WTC11 (cell line): ENCODE measurements around the gene ZNF91. TPM values are rescaled to one million over a fixed set of nuclear protein-coding genes. Genes with fewer than 3 reads are reported as not detected.

Experiments used
- ATAC-seq: fragments of 200-7000 bp; cut with Tn5 transposase; 2 replicates; pipeline ENCODE4 v1.10.0; 2021; ENCODE audit warnings: mild to moderate bottlenecking, moderate library complexity
- CTCF ChIA-PET: fragments of 300-600 bp; sonication (Branson Sonifier 250); formaldehyde crosslinking; loops from one replicate; lab custom pipeline; 2021; ENCODE audit warnings: antibody characterized with exemption; lab: Charles Lee
- POLR2A ChIA-PET: fragments of 350-600 bp; sonication (Branson Sonifier 250); formaldehyde crosslinking; loops from one replicate; lab custom pipeline; 2021; ENCODE audit warnings: antibody characterized with exemption; lab: Charles Lee
- DNase-seq: peaks from one replicate; pipeline ENCODE4 v3.0.0; 2021; ENCODE audit warnings: low spot score
- H3K27ac Mint-ChIP-seq: 2 replicates; pipeline ENCODE4 v1.8.0; 2021; ENCODE audit warnings: mixed read lengths
- H3K27me3 Mint-ChIP-seq: 2 replicates; pipeline ENCODE4 v1.8.0; 2021; ENCODE audit warnings: low read depth, mild to moderate bottlenecking, moderate library complexity, mixed read lengths
- H3K36me3 Mint-ChIP-seq: 2 replicates; pipeline ENCODE4 v1.8.0; 2021; ENCODE audit warnings: mixed read lengths
- H3K4me1 Mint-ChIP-seq: 2 replicates; pipeline ENCODE4 v1.8.0; 2022; ENCODE audit warnings: mixed read lengths
- H3K4me3 Mint-ChIP-seq: 2 replicates; pipeline ENCODE4 v1.8.0; 2021; ENCODE audit warnings: mild to moderate bottlenecking, moderate library complexity, mixed read lengths
- H3K9me3 Mint-ChIP-seq: 2 replicates; pipeline ENCODE4 v1.8.0; 2021; ENCODE audit warnings: mixed read lengths
- ATF3 ChIP-seq: sonication (generic); formaldehyde crosslinking; conservative IDR thresholded peaks from 2 replicates; pipeline ENCODE4 v1.8.1; 2022; ENCODE audit warnings: mild to moderate bottlenecking, missing genetic modification reagents
- ATF6 ChIP-seq: sonication (generic); formaldehyde crosslinking; IDR thresholded peaks from 2 replicates; pipeline ENCODE4 v1.8.1; 2023; ENCODE audit warnings: mild to moderate bottlenecking, missing genetic modification reagents
- HMGXB4 ChIP-seq: sonication (generic); formaldehyde crosslinking; IDR thresholded peaks from 2 replicates; pipeline ENCODE4 v1.8.1; 2023; ENCODE audit warnings: mild to moderate bottlenecking, moderate library complexity, missing genetic modification reagents
- JAZF1 ChIP-seq: fragments of 250-450 bp; sonication (Bioruptor Pico); IDR thresholded peaks from 2 replicates; pipeline ENCODE4 v1.9.0; 2021; ENCODE audit warnings: moderate library complexity, mild to moderate bottlenecking, inconsistent platforms
- KAT7 ChIP-seq: sonication (generic); formaldehyde crosslinking; IDR thresholded peaks from 2 replicates; pipeline ENCODE4 v1.8.1; 2023; ENCODE audit warnings: missing genetic modification reagents, mild to moderate bottlenecking, borderline replicate concordance
- NFATC4 ChIP-seq: fragments of 250-450 bp; sonication (Bioruptor Pico); IDR thresholded peaks from 2 replicates; pipeline ENCODE4 v1.9.0; 2021; ENCODE audit warnings: mild to moderate bottlenecking
- NR2C2 ChIP-seq: sonication (generic); formaldehyde crosslinking; IDR thresholded peaks from 2 replicates; pipeline ENCODE4 v1.8.0; 2022; ENCODE audit warnings: mild to moderate bottlenecking, missing genetic modification reagents
- PREB ChIP-seq: sonication (generic); formaldehyde crosslinking; IDR thresholded peaks from 2 replicates; pipeline ENCODE4 v1.8.1; 2022; ENCODE audit warnings: mild to moderate bottlenecking, missing genetic modification reagents, moderate library complexity, borderline replicate concordance
- PRRX2 ChIP-seq: fragments of 250-450 bp; sonication (Bioruptor Pico); IDR thresholded peaks from 2 replicates; pipeline ENCODE4 v1.8.0; 2021; ENCODE audit warnings: mild to moderate bottlenecking
- SOX15 ChIP-seq: fragments of 250-450 bp; sonication (Bioruptor Pico); IDR thresholded peaks from 2 replicates; pipeline ENCODE4 v1.9.0; 2021; ENCODE audit warnings: mild to moderate bottlenecking
- ZBTB21 ChIP-seq: sonication (generic); formaldehyde crosslinking; IDR thresholded peaks from 2 replicates; pipeline ENCODE4 v1.8.1; 2023; ENCODE audit warnings: mild to moderate bottlenecking, missing genetic modification reagents, borderline replicate concordance
- ZNF121 ChIP-seq: sonication (generic); formaldehyde crosslinking; IDR thresholded peaks from 2 replicates; pipeline ENCODE4 v1.8.0; 2023; ENCODE audit warnings: missing genetic modification reagents
- ZNF232 ChIP-seq: sonication (generic); formaldehyde crosslinking; IDR thresholded peaks from 2 replicates; pipeline ENCODE4 v1.8.0; 2022; ENCODE audit warnings: mild to moderate bottlenecking, missing genetic modification reagents
- ZNF317 ChIP-seq: sonication (generic); formaldehyde crosslinking; IDR thresholded peaks from 2 replicates; pipeline ENCODE4 v1.8.1; 2023; ENCODE audit warnings: low read depth, mild to moderate bottlenecking, moderate library complexity, missing genetic modification reagents, borderline replicate concordance
- ZNF512 ChIP-seq: sonication (generic); formaldehyde crosslinking; IDR thresholded peaks from 2 replicates; pipeline ENCODE4 v1.8.1; 2022; ENCODE audit warnings: missing genetic modification reagents, borderline replicate concordance
- total RNA-seq: library from RNA; stranded (reverse); gene quantifications from 3 replicates; pipeline ENCODE4 v1.2.3, GENCODE V29; 2021
- TF ChIP-seq, protein P1 (sequence below): sonication (generic); formaldehyde crosslinking; IDR thresholded peaks from 2 replicates; pipeline ENCODE4 v1.8.1; 2022; ENCODE audit warnings: low read depth, mild to moderate bottlenecking, moderate library complexity, missing genetic modification reagents, borderline replicate concordance
- TF ChIP-seq, protein P2 (sequence below): fragments of 250-450 bp; sonication (Bioruptor Pico); IDR thresholded peaks from 2 replicates; pipeline ENCODE4 v1.9.0; 2021; ENCODE audit warnings: mild to moderate bottlenecking

The ZNF91 gene
- total RNA-seq, 1 experiment from 2014 or later = 40.3 TPM

GRCh38 chr19:23384858-23385257 lies 10.4 kb downstream of the ZNF91 start:
- peak overlapping the region; percentile 75 for H3K27ac Mint-ChIP-seq
- peaks cover 11% of the 10 kb centered on the region; the same call in 1 of the 2 replicates for H3K9me3 Mint-ChIP-seq
- peaks cover 13% of the 10 kb centered on the region for H3K4me1 Mint-ChIP-seq
- DNase-seq (no peak), ATAC-seq (no peak)
- TF ChIP-seq PRRX2 (CRISPR knock-in tag) = no peak
- TF ChIP-seq ZNF121 = no peak
- TF ChIP-seq ZNF317 = no peak
- TF ChIP-seq ZNF512 = no peak
- TF ChIP-seq ATF3 = no peak
- TF ChIP-seq NR2C2 (CRISPR knock-in tag) = no peak
- TF ChIP-seq SOX15 (CRISPR knock-in tag) = no peak
- TF ChIP-seq ZBTB21 (CRISPR knock-in tag) = no peak
- no peak for TF ChIP-seq KAT7 (CRISPR knock-in tag)
- no peak for TF ChIP-seq ATF6 (CRISPR knock-in tag)
- no peak for TF ChIP-seq PREB
- TF ChIP-seq HMGXB4 (CRISPR knock-in tag) = no peak
- TF ChIP-seq, protein P1, sequence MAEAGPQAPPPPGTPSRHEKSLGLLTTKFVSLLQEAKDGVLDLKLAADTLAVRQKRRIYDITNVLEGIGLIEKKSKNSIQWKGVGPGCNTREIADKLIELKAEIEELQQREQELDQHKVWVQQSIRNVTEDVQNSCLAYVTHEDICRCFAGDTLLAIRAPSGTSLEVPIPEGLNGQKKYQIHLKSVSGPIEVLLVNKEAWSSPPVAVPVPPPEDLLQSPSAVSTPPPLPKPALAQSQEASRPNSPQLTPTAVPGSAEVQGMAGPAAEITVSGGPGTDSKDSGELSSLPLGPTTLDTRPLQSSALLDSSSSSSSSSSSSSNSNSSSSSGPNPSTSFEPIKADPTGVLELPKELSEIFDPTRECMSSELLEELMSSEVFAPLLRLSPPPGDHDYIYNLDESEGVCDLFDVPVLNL (CRISPR knock-in tag) = no peak
- TF ChIP-seq JAZF1 (CRISPR knock-in tag) = no peak
- TF ChIP-seq, protein P2, sequence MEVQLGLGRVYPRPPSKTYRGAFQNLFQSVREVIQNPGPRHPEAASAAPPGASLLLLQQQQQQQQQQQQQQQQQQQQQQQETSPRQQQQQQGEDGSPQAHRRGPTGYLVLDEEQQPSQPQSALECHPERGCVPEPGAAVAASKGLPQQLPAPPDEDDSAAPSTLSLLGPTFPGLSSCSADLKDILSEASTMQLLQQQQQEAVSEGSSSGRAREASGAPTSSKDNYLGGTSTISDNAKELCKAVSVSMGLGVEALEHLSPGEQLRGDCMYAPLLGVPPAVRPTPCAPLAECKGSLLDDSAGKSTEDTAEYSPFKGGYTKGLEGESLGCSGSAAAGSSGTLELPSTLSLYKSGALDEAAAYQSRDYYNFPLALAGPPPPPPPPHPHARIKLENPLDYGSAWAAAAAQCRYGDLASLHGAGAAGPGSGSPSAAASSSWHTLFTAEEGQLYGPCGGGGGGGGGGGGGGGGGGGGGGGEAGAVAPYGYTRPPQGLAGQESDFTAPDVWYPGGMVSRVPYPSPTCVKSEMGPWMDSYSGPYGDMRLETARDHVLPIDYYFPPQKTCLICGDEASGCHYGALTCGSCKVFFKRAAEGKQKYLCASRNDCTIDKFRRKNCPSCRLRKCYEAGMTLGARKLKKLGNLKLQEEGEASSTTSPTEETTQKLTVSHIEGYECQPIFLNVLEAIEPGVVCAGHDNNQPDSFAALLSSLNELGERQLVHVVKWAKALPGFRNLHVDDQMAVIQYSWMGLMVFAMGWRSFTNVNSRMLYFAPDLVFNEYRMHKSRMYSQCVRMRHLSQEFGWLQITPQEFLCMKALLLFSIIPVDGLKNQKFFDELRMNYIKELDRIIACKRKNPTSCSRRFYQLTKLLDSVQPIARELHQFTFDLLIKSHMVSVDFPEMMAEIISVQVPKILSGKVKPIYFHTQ (CRISPR knock-in tag) = no peak
- TF ChIP-seq ZNF232 (CRISPR knock-in tag) = no peak
- TF ChIP-seq NFATC4 = no peak
- ChIA-PET CTCF (no interaction called here), POLR2A (interaction anchor here (0.6 to 1.6 kb wide), 2 partner anchors 8 to 11 kb away, joined by 4 to 7 read pairs; partner anchors contain the start of gene ZNF91)
- H3K27me3 Mint-ChIP-seq = no peaks in the 10 kb centered on the region
- no peak overlapping the region for H3K4me3 Mint-ChIP-seq
- peaks cover 61% of the 10 kb centered on the region for H3K36me3 Mint-ChIP-seq
